ENCODE measurements around the gene MPDU1. TPM values are rescaled to one million over a fixed set of nuclear protein-coding genes. Genes with fewer than 3 reads are reported as not detected.
A peak's percentile ranks its signal among the peaks of the same experiment; 100 is the strongest.

Gene MPDU1
- total and polyA plus RNA-seq, 2 of the 4 experiments (the other 2 are of a cell fraction), result 135 to 149 TPM

DNA sequence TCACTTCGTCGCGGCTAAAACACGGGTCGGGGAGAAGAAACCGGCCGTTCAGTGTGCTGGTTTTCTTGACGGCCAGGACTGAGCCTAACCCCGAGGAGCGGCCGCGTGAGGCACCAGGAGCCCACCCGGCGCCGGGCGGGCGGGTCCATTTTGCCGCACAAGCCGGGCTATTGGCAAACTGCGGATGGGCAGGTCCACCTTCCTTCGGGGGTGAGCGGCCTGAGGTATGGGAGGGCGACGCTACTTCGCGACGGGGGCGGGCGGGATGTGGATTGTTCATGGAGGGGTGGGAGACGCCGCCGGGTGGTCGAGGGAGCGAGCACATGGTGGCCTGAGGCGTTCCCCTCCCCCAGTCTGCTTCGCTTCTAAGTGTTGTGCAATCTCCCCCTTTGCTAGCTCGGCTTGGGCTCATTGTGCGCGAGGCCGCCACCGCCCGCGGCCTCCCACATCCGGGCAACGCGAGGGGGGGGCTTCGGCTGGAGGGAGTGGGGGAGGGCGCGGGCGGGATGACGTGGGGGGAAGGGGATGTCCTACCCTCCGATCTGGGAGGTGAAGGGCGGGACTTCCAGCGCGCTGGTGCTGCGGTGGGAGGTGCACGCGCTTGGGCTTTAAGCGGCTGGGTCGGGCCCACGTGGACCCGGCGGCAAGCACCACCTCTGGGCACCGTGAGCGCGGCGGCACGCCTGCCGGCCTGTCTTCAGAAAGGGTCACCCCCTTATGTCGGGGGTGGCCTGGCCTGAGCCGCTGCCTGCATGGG is 10.2 kb upstream of the MPDU1 start (continued):
- TF ChIP-seq, protein P1, sequence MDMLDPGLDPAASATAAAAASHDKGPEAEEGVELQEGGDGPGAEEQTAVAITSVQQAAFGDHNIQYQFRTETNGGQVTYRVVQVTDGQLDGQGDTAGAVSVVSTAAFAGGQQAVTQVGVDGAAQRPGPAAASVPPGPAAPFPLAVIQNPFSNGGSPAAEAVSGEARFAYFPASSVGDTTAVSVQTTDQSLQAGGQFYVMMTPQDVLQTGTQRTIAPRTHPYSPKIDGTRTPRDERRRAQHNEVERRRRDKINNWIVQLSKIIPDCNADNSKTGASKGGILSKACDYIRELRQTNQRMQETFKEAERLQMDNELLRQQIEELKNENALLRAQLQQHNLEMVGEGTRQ (IDR thresholded peaks at IDR 0.05; ENCODE audit: low read depth, low read length), result no peak
- TF ChIP-seq RAD21 (IDR thresholded peaks at IDR 0.05; ENCODE audit: low read length) (no peak), POLR2A (IDR thresholded peaks at IDR 0.05; ENCODE audit: low read depth, low read length) (peak; percentile 37; the same call in 1 of the 2 replicates), FOS (IDR thresholded peaks at IDR 0.05; ENCODE audit: low read depth, low read length) (no peak)

Data from IMR-90 (cell line).